ENCODE measurements around the gene FXYD4.

FXYD4 gene

DNA sequence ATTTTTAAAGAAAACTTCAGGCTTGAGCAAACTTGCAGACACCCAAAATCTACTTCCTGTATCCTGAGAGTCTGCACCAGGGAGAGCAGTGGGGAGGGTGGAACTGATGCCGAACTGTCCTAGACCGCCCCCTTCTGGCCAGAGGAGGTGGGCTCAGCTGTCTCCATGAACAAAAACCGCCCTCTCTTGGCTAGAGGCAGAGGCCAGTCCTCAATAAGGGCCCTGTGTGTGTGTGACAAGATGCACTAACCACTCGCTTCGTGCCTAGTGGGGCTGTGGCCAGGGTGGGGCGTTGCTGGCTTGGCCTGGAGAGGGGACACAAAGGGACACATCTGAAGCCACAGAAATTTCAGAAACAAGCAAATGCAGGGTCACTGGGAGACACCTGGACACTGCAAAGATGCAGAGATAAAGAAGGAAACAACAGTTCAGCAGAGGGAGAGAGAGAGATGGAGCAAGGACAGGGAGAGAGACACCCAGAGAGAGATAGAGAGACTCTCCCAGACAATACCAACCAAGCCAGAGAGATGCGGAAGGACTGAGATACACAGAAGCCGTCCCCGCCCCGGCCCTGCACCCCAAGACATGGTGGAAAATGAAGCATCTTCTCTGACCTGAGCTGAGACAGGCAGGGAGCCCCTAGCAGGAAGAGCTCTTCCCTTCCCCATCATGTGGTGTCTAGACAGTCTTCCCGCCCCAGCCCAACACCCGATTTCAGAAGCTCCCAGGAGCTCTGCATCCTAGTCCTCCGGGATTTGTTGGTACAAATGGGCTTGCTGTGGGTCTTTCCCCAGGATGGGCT, 22.7 kb upstream of the FXYD4 start:
- H3K4me2 ChIP-seq (ENCODE audit: low read depth, low read length, poor library complexity, severe bottlenecking), result no peak overlapping the region
- TF ChIP-seq, protein P1, sequence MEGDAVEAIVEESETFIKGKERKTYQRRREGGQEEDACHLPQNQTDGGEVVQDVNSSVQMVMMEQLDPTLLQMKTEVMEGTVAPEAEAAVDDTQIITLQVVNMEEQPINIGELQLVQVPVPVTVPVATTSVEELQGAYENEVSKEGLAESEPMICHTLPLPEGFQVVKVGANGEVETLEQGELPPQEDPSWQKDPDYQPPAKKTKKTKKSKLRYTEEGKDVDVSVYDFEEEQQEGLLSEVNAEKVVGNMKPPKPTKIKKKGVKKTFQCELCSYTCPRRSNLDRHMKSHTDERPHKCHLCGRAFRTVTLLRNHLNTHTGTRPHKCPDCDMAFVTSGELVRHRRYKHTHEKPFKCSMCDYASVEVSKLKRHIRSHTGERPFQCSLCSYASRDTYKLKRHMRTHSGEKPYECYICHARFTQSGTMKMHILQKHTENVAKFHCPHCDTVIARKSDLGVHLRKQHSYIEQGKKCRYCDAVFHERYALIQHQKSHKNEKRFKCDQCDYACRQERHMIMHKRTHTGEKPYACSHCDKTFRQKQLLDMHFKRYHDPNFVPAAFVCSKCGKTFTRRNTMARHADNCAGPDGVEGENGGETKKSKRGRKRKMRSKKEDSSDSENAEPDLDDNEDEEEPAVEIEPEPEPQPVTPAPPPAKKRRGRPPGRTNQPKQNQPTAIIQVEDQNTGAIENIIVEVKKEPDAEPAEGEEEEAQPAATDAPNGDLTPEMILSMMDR (conservative IDR thresholded peaks at IDR 0.05; ENCODE audit: low read length), result peak; percentile 98
- no peak for TF ChIP-seq EZH2phosphoT487 (IDR thresholded peaks at IDR 0.05; ENCODE audit: borderline replicate concordance)
- H3F3A ChIP-seq (ENCODE audit: low read depth), result no peaks in the 10 kb centered on the region
- H3K27me3 ChIP-seq (ENCODE audit: insufficient read depth, low read length, poor library complexity, severe bottlenecking), result no peaks in the 10 kb centered on the region
- no peaks in the 10 kb centered on the region for H3K9me2 ChIP-seq (replicated peaks; ENCODE audit: low read depth, low read length)
- peak overlapping the region; percentile 76 for H2AFZ ChIP-seq (ENCODE audit: low read length)
- peaks cover 6% of the 10 kb centered on the region for H3K4me1 ChIP-seq (ENCODE audit: insufficient read depth, low read length, poor library complexity, severe bottlenecking)
- H3K9me3 ChIP-seq (ENCODE audit: insufficient read depth, low read depth, low read length), result no peaks in the 10 kb centered on the region
- no peaks in the 10 kb centered on the region for H3K79me2 ChIP-seq (ENCODE audit: insufficient read depth, low read length)
- no peak overlapping the region for H3K4me3 ChIP-seq (ENCODE audit: low read length, poor library complexity, severe bottlenecking)
- H4K20me1 ChIP-seq (ENCODE audit: insufficient read depth, low read length, poor library complexity, severe bottlenecking), result no peaks in the 10 kb centered on the region
- H3K36me3 ChIP-seq (ENCODE audit: insufficient read depth, low read length), result no peaks in the 10 kb centered on the region
- H3K9ac ChIP-seq (ENCODE audit: low read depth, low read length, poor library complexity, severe bottlenecking), result no peak overlapping the region

DNA sequence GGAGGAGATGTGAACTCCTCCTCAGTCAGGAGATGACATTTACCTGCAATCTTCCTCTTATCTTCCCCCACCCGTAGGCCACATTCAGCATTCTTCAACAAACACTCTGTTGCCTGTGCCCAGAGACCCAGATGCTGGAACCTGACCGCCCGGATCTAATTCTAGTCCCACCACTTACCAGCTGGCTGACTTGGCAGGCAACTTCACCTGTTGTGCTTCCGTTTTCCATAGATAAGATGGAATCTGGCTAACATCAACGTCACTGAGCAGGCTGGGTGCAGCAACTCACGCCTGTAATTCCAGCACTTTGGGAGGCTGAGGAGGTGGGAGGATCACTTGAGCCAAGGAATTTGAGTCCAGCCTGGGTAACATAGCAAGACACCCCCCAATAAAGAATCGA, 21.3 kb upstream of the FXYD4 start:
- Histone ChIP-seq H3F3A (ENCODE audit: low read depth) (no peaks in the 10 kb centered on the region), H3K9me3 (ENCODE audit: insufficient read depth, low read depth, low read length) (no peaks in the 10 kb centered on the region), H4K20me1 (ENCODE audit: insufficient read depth, low read length, poor library complexity, severe bottlenecking) (no peaks in the 10 kb centered on the region), H3K79me2 (ENCODE audit: insufficient read depth, low read length) (no peaks in the 10 kb centered on the region), H3K36me3 (ENCODE audit: insufficient read depth, low read length) (no peaks in the 10 kb centered on the region), H3K4me3 (ENCODE audit: low read length, poor library complexity, severe bottlenecking) (no peak overlapping the region), H2AFZ (ENCODE audit: low read length) (0 out of 2 replicates have a peak overlapping the region, but pooled peaks have one; percentile 26), H3K9me2 (replicated peaks; ENCODE audit: low read depth, low read length) (no peaks in the 10 kb centered on the region), H3K4me1 (ENCODE audit: insufficient read depth, low read length, poor library complexity, severe bottlenecking) (peaks cover 6% of the 10 kb centered on the region), H3K9ac (ENCODE audit: low read depth, low read length, poor library complexity, severe bottlenecking) (no peak overlapping the region), H3K4me2 (ENCODE audit: low read depth, low read length, poor library complexity, severe bottlenecking) (no peak overlapping the region), H3K27me3 (ENCODE audit: insufficient read depth, low read length, poor library complexity, severe bottlenecking) (no peaks in the 10 kb centered on the region)
- TF ChIP-seq, protein P1 (conservative IDR thresholded peaks at IDR 0.05; ENCODE audit: low read length), result no peak
- no peak for TF ChIP-seq EZH2phosphoT487 (IDR thresholded peaks at IDR 0.05; ENCODE audit: borderline replicate concordance)

DNA sequence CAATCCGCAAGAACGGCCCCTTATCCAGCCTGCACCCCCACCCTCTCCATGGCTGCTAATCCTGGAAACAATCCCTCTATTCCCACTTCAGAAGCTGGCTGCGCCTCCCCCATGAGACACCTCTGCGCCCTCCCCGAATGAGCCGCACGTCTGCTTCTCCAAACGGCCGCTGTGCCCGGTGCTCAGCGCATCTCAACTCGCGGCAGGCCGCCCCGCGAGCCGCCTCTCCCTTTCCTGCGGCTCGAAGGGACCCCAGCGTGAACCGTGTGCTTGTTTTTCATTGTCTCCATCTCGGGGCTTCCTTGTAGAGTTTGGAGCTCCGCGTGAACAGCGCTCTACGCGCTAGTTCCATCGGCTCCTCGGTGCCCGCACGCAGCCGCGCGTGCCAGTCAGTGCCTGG, 20.8 kb upstream of the FXYD4 start:
- TF ChIP-seq EZH2phosphoT487 (IDR thresholded peaks at IDR 0.05; ENCODE audit: borderline replicate concordance), result no peak
- TF ChIP-seq, protein P1 (conservative IDR thresholded peaks at IDR 0.05; ENCODE audit: low read length), result no peak
- H3K9ac ChIP-seq (ENCODE audit: low read depth, low read length, poor library complexity, severe bottlenecking), result no peak overlapping the region
- no peaks in the 10 kb centered on the region for H3K9me2 ChIP-seq (replicated peaks; ENCODE audit: low read depth, low read length)
- H3F3A ChIP-seq (ENCODE audit: low read depth), result no peaks in the 10 kb centered on the region
- H3K4me1 ChIP-seq (ENCODE audit: insufficient read depth, low read length, poor library complexity, severe bottlenecking), result peaks cover 6% of the 10 kb centered on the region
- no peaks in the 10 kb centered on the region for H3K79me2 ChIP-seq (ENCODE audit: insufficient read depth, low read length)
- H2AFZ ChIP-seq (ENCODE audit: low read length), result no peak overlapping the region
- H4K20me1 ChIP-seq (ENCODE audit: insufficient read depth, low read length, poor library complexity, severe bottlenecking), result no peaks in the 10 kb centered on the region
- no peaks in the 10 kb centered on the region for H3K36me3 ChIP-seq (ENCODE audit: insufficient read depth, low read length)
- H3K27me3 ChIP-seq (ENCODE audit: insufficient read depth, low read length, poor library complexity, severe bottlenecking), result no peaks in the 10 kb centered on the region
- H3K4me3 ChIP-seq (ENCODE audit: low read length, poor library complexity, severe bottlenecking), result no peak overlapping the region
- no peak overlapping the region for H3K4me2 ChIP-seq (ENCODE audit: low read depth, low read length, poor library complexity, severe bottlenecking)
- no peaks in the 10 kb centered on the region for H3K9me3 ChIP-seq (ENCODE audit: insufficient read depth, low read depth, low read length)
